K562 (cell line): ENCODE measurements around the gene TXNRD2. TPM values are rescaled to one million over a fixed set of nuclear protein-coding genes. Genes with fewer than 3 reads are reported as not detected.
A peak's percentile ranks its signal among the peaks of the same experiment; 100 is the strongest.

Experiments used
- ATAC-seq: fragments of 200-7000 bp; cut with Tn5 transposase; 3 replicates; pipeline ENCODE4 v1.9.1; 2020; ENCODE audit warnings: moderate library complexity
- BruUV-seq: library from RNA; stranded (reverse); fragments of 400-500 nt; replicated peaks from 2 replicates; lab custom pipeline; 2021; lab: Mats Ljungman, UMichigan
- CTCF ChIA-PET: fragments of 300-600 bp; formaldehyde crosslinking; extraction: SDS; loops from one replicate; lab custom pipeline; 2021; ENCODE audit warnings: low intra/inter-chr PET ratio; lab: Yijun Ruan, JAX
- POLR2A ChIA-PET: fragments of 300-600, 350-650 bp; sonication (Branson Sonifier 250); formaldehyde crosslinking; extraction: SDS; loops from one replicate; lab custom pipeline; 2021; ENCODE audit warnings: antibody characterized with exemption, inconsistent platforms; lab: Yijun Ruan, JAX
- DNase-seq, 4 experiments: peaks; one replicate each; pipeline versions ENCODE4 v3.0.0 to v3.0.0-alpha.2; 2011 to 2018; ENCODE audit warnings: low spot score in 3 of 4, mixed read lengths in 3 of 4; ENCODE audit errors: extremely low read depth in 1 of 4
- FAIRE-seq: peaks from 2 replicates; lab custom pipeline; 2011; peaks lifted over from hg19 to GRCh38; lab: Jason Lieb, UNC
- H2AFZ ChIP-seq: 2 replicates; pipeline ENCODE4 v1.6.0; 2011; ENCODE audit warnings: low read depth, low read length, control low read depth, inconsistent platforms
- H3K27ac ChIP-seq: fragments of 200-600 bp; 3 replicates; pipeline ENCODE4 v1.8.0; 2011; ENCODE audit warnings: low read depth, mild to moderate bottlenecking, control low read depth, inconsistent platforms, low read length, moderate library complexity, mixed read lengths; ENCODE audit errors: extremely low read depth
- H3K27me3 ChIP-seq, 2 experiments: fragments of 300-600 bp in 1 of 2; 2 replicates in 1 of 2; 3 replicates in 1 of 2; pipeline versions ENCODE4 v1.6.0 to v1.8.0; 2011; ENCODE audit warnings: inconsistent platforms in 2 of 2, low read length in 2 of 2, mild to moderate bottlenecking in 1 of 2, mixed read lengths in 1 of 2, moderate library complexity in 1 of 2; ENCODE audit not compliant: control insufficient read depth in 2 of 2, insufficient read depth in 2 of 2
- H3K36me3 ChIP-seq: fragments of 300-600 bp; 3 replicates; pipeline ENCODE4 v1.8.0; 2011; ENCODE audit warnings: mild to moderate bottlenecking, low read length, inconsistent platforms; ENCODE audit not compliant: control insufficient read depth, insufficient read depth
- H3K4me1 ChIP-seq, 2 experiments: fragments of 200-600 bp in 1 of 2; replicated peaks in 1 of 2; 2 replicates in 1 of 2; 3 replicates in 1 of 2; pipeline versions ENCODE4 v1.5.1 to v1.8.0; 2011; ENCODE audit warnings: inconsistent platforms in 2 of 2, low read length in 2 of 2, mild to moderate bottlenecking in 1 of 2, mixed read lengths in 1 of 2, moderate library complexity in 1 of 2; ENCODE audit not compliant: control insufficient read depth in 2 of 2, insufficient read depth in 2 of 2
- H3K4me2 ChIP-seq: 2 replicates; pipeline ENCODE4 v1.6.1; 2011; ENCODE audit warnings: low read length, control low read depth, inconsistent platforms, mixed read lengths; ENCODE audit not compliant: insufficient read depth
- H3K4me3 ChIP-seq: fragments of 200-600 bp; sonication (generic), shearing (Covaris generic); 2 replicates; pipeline ENCODE4 v1.5.1; 2016; ENCODE audit warnings: control low read depth, inconsistent platforms
- H3K79me2 ChIP-seq: fragments of 200-600 bp; 3 replicates; pipeline ENCODE4 v1.8.0; 2011; ENCODE audit warnings: low read length, inconsistent platforms; ENCODE audit not compliant: control insufficient read depth, insufficient read depth
- H3K9ac ChIP-seq, 2 experiments: 2 replicates each; pipeline versions ENCODE4 v1.6.0 to v1.6.1; 2011; ENCODE audit warnings: low read depth in 2 of 2, low read length in 2 of 2, control low read depth in 1 of 2, inconsistent platforms in 1 of 2, mild to moderate bottlenecking in 1 of 2, mixed read lengths in 1 of 2; ENCODE audit not compliant: insufficient read depth in 1 of 2
- H3K9me1 ChIP-seq: one replicate; pipeline ENCODE4 v1.6.0; 2011; ENCODE audit warnings: inconsistent platforms, mild to moderate bottlenecking, low read length, moderate library complexity; ENCODE audit not compliant: control insufficient read depth, insufficient read depth
- H3K9me3 ChIP-seq: replicated peaks from 2 replicates; pipeline ENCODE4 v1.5.1; 2011; ENCODE audit warnings: low read depth, low read length, inconsistent platforms; ENCODE audit not compliant: control insufficient read depth, insufficient read depth
- H4K20me1 ChIP-seq: replicated peaks from 2 replicates; pipeline ENCODE4 v1.6.1; 2011; ENCODE audit warnings: low read length, inconsistent platforms, mixed read lengths; ENCODE audit not compliant: control insufficient read depth, insufficient read depth
- CREM ChIP-seq: IDR thresholded peaks from 2 replicates; pipeline ENCODE4 v1.6.1; 2014; ENCODE audit warnings: antibody characterized with exemption, low read depth
- E2F5 ChIP-seq: sonication (generic); formaldehyde crosslinking; IDR thresholded peaks from 2 replicates; pipeline ENCODE4 v1.8.0; 2022; ENCODE audit warnings: mild to moderate bottlenecking, missing genetic modification reagents
- ELK1 ChIP-seq: sonication (generic); formaldehyde crosslinking; IDR thresholded peaks from 2 replicates; pipeline ENCODE4 v1.8.1; 2022; ENCODE audit warnings: missing genetic modification reagents
- JUNB ChIP-seq: fragments of 450-650 bp; formaldehyde crosslinking; conservative IDR thresholded peaks from 2 replicates; pipeline ENCODE4 v1.4.0; 2020; ENCODE audit warnings: mild to moderate bottlenecking
- MLX ChIP-seq, 2 experiments: fragments of 450-650 bp in 1 of 2; sonication (generic) in 1 of 2; formaldehyde crosslinking; conservative IDR thresholded peaks; 2 replicates each; pipeline versions ENCODE4 v1.4.0 to v1.8.1; 2020 to 2022; ENCODE audit warnings: mild to moderate bottlenecking in 1 of 2, missing genetic modification reagents in 1 of 2
- PML ChIP-seq: IDR thresholded peaks from 2 replicates; pipeline ENCODE4 v1.6.1; 2012; ENCODE audit warnings: low read length, inconsistent platforms
- POLR2G ChIP-seq: fragments of 200-400 bp; formaldehyde crosslinking; IDR thresholded peaks from 2 replicates; pipeline ENCODE4 v1.6.1; 2017; ENCODE audit warnings: low read depth, mild to moderate bottlenecking, antibody characterized with exemption, low read length, moderate library complexity
- PPARD ChIP-seq: fragments of 250-450 bp; sonication (Bioruptor Pico); IDR thresholded peaks from 2 replicates; pipeline ENCODE4 v1.8.0; 2022; ENCODE audit warnings: inconsistent platforms, mild to moderate bottlenecking, moderate library complexity
- TBL1XR1 ChIP-seq, 2 experiments: IDR thresholded peaks; 2 replicates each; pipeline ENCODE4 v1.6.1; 2012; ENCODE audit warnings: improper control_type of control experiment in 2 of 2, low read length in 2 of 2, mild to moderate bottlenecking in 1 of 2
- TEAD1 ChIP-seq, 2 experiments: fragments of 450-650 bp in 1 of 2; sonication (generic) in 1 of 2; formaldehyde crosslinking; IDR thresholded peaks; 2 replicates each; pipeline versions ENCODE4 v1.4.0 to v1.8.0; 2020 to 2022; ENCODE audit warnings: mild to moderate bottlenecking in 2 of 2, missing genetic modification reagents in 1 of 2
- ZBTB9 ChIP-seq: fragments of 450-650 bp; formaldehyde crosslinking; IDR thresholded peaks from 2 replicates; pipeline ENCODE4 v1.4.0; 2020; ENCODE audit warnings: mild to moderate bottlenecking, moderate library complexity
- ZNF175 ChIP-seq: fragments of 200-800 bp; sonication (Bioruptor generic); IDR thresholded peaks from 2 replicates; pipeline ENCODE4 v1.6.1; 2016; ENCODE audit warnings: low read depth, mild to moderate bottlenecking, missing genetic modification characterization, missing compliant biosample characterization
- WGBS: fragments of 100-300 bp; shearing (Covaris generic); methylation state at CpG from one replicate; pipeline ENCODE4 v1.1.6; 2016; ENCODE audit warnings: low coverage, mixed read lengths; ENCODE audit not compliant: insufficient coverage; ENCODE audit errors: missing lambda C conversion rate; 5-methylcytosine and 5-hydroxymethylcytosine counted together
- in situ Hi-C: fragments of 300-500 bp; cut with MboI; formaldehyde crosslinking; loops from 4 replicates; pipeline ENCODE4 v1.15.0; 2018; ENCODE audit warnings: inconsistent platforms, mixed read lengths
- intact Hi-C: fragments of 100-400 bp; cut with micrococcal nuclease; formaldehyde crosslinking; loops from 2 replicates; pipeline ENCODE4 v1.14.2; 2022
- polyA plus RNA-seq, 8 experiments: library from polyadenylated mRNA; depleted of rRNA in 4 of 8; stranded (reverse) in 5 of 8; unstranded in 3 of 8; fragments of >200 nt; fragmentation: Nextera tagmentation in 2 of 8; fragmentation: Illumina TruSeq in 1 of 8; extraction: Ambion mirVana in 2 of 8; extraction: Trizol in 1 of 8; gene quantifications; 2 replicates each; pipeline versions ENCODE4 v1.2.1 to v1.2.3, GENCODE V29; 2011 to 2014; ENCODE audit warnings: inconsistent platforms in 1 of 8, missing spikeins in 1 of 8
- total RNA-seq, 7 experiments: library from RNA; depleted of rRNA in 6 of 7; stranded (reverse); fragments of >200 nt in 6 of 7; fragmentation: Illumina TruSeq in 2 of 7; extraction: Trizol in 2 of 7; gene quantifications; 2 replicates each; pipeline versions ENCODE4 v1.2.1 to v1.2.3, GENCODE V29; 2011 to 2021; ENCODE audit warnings: low replicate concordance in 1 of 7

TXNRD2 gene
- total and polyA plus RNA-seq, 9 of the 15 experiments (the other 6 are each of a cell fraction or from before 2014, with no cell fraction given) = 3.3 to 80.2 (median 49.4) TPM

GRCh38 chr22:19981171-19981960 lies 39.7 kb upstream of the TXNRD2 start:
- no peak overlapping the region for H3K27ac ChIP-seq
- 83% methylated on average over 33 of the region's 33 CpGs for WGBS
- no TSS peak for BruUV-seq
- CTCF ChIA-PET = no interaction called here
- FAIRE-seq (no peak), DNase-seq (no peak), ATAC-seq (no peak)
- in situ Hi-C loops = no loop called here
- intact Hi-C loops = no loop called here
- H3K36me3 ChIP-seq = peaks cover 30% of the 10 kb centered on the region; the same call in 2 of the 3 replicates
- peak overlapping the region in 1 of 2 experiments; percentile 39; a peak in 2 of 4 replicates for H3K9ac ChIP-seq
- POLR2A ChIA-PET = interaction anchor here (0.6 to 5.7 kb wide), 16 partner anchors 7 to 157 kb away, joined by 3 to 56 read pairs (median 4); no protein-coding TSS in a partner anchor
- H3K27me3 ChIP-seq = no peaks in the 10 kb centered on the region
- H3K4me2 ChIP-seq = no peak overlapping the region
- H3K9me1 ChIP-seq = peaks cover 18% of the 10 kb centered on the region
- peaks cover 48% of the 10 kb centered on the region for H4K20me1 ChIP-seq
- H3K4me1 ChIP-seq = peaks cover 5 to 78% of the 10 kb centered on the region in 2 experiments; a peak in 4 of 5 replicates
- H3K4me3 ChIP-seq = no peak overlapping the region
- H2AFZ ChIP-seq = no peak overlapping the region
- H3K79me2 ChIP-seq = no peaks in the 10 kb centered on the region
- H3K9me3 ChIP-seq = no peaks in the 10 kb centered on the region
- TF ChIP-seq E2F5 (CRISPR knock-in tag) = no peak
- no peak for TF ChIP-seq ELK1 (CRISPR knock-in tag)
- no peak for TF ChIP-seq TEAD1 (CRISPR knock-in tag; IDR thresholded peaks at IDR 0.05)
- 0 out of 2 replicates have a peak, but pooled peaks have one; percentile 29 for TF ChIP-seq JUNB (CRISPR knock-in tag)
- TF ChIP-seq MLX (CRISPR knock-in tag; conservative IDR thresholded peaks at IDR 0.05) = 0 out of 4 replicates have a peak, but pooled peaks of 1 of the 2 experiments have one; percentile 18
- 0 out of 2 replicates have a peak, but pooled peaks have one; percentile 4 for TF ChIP-seq PML
- TF ChIP-seq POLR2G = 0 out of 2 replicates have a peak, but pooled peaks have one; percentile 7
- no peak for TF ChIP-seq TBL1XR1 (IDR thresholded peaks at IDR 0.05; ENCODE audit: low read length in 2 of 2)
- TF ChIP-seq PPARD (CRISPR knock-in tag) = 0 out of 2 replicates have a peak, but pooled peaks have one; percentile 35
- no peak for TF ChIP-seq ZNF175 (CRISPR knock-in tag)
- TF ChIP-seq ZBTB9 (CRISPR knock-in tag) = no peak
- TF ChIP-seq CREM = 0 out of 2 replicates have a peak, but pooled peaks have one; percentile 28
